LNCAP (cell line): Measurements from ENCODE around the gene MALRD1.

Experiments used
- TF ChIP-seq, protein P1 (sequence below): fragments of 450-650 bp; IDR thresholded peaks from 2 replicates; pipeline ENCODE4 v1.5.1; 2017; ENCODE audit warnings: mild to moderate bottlenecking

The MALRD1 gene

DNA sequence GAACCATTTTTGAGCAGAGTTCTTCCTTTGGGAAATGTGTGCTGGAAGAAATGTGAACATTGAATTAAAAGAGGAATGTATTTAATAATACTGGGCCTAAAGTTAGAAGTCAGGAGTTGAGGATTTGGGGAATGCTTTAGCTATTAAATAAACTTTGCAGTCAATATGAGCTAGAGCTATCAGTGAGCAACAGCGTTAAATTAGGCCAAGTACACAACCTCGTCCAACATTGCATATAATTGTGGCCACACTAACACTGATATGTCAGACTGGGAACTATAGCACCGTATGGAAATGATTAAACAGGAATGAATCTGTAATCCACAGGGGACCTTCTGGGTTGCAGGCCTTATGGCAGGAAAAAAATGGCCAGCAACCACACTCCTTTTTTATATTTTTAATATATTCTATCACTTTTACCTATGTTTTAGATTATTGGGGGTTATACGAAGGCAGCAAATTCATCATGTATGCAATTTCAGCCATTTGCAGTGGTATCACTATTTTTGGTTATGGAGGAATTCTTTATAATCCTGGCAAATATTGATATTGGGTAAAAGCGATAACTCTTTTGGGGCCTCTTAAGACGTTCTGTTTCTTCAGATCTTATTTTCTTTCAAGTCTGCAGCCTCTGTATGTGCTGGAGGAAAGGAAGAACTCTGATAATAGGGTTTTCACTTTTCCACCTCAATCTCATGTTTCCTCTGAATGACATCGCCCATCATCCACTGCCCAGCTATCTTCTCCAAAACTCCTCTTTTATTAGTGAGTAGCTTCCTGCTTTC lies 531.4 kb downstream of the MALRD1 start:
- TF ChIP-seq, protein P1, sequence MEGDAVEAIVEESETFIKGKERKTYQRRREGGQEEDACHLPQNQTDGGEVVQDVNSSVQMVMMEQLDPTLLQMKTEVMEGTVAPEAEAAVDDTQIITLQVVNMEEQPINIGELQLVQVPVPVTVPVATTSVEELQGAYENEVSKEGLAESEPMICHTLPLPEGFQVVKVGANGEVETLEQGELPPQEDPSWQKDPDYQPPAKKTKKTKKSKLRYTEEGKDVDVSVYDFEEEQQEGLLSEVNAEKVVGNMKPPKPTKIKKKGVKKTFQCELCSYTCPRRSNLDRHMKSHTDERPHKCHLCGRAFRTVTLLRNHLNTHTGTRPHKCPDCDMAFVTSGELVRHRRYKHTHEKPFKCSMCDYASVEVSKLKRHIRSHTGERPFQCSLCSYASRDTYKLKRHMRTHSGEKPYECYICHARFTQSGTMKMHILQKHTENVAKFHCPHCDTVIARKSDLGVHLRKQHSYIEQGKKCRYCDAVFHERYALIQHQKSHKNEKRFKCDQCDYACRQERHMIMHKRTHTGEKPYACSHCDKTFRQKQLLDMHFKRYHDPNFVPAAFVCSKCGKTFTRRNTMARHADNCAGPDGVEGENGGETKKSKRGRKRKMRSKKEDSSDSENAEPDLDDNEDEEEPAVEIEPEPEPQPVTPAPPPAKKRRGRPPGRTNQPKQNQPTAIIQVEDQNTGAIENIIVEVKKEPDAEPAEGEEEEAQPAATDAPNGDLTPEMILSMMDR = no peak

DNA sequence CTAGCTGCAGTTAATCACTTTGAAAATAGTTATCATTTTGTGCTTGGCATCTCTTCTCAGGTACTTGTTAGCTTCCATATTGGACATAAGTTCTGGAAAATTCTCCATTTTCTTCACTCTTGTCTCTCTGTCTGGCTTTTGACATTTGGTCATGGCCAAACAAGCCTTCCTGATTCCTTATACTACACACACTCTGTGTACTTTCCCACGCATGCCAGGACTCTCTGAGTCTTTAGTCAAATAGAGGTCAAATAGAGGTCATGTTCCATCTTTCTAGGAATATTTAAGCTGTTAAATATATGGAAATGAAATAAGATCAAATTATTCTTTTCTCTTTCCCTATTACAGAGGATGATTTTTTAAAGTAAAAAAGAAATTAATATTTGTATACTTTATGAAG lies 532.1 kb downstream of the MALRD1 start:
- TF ChIP-seq, protein P1 = no peak

DNA sequence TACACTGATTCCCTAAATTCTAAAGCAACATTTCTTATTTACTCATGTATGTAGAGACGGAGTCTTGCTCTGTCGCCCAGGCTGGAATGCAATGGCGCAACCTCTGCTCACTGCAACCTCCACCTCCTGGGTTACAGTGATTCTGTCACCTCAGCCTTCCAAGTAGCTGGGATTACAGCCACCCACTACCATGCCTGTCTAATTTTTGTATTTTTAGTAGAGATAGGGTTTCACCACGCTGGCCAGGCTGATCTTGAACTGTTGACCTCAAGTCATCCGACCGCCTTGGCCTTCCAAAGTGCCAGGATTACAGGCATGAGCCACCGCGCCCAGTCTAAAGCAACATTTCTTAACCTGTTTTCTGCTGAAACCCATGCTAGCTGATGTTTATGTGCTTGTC lies 540.0 kb downstream of the MALRD1 start:
- TF ChIP-seq, protein P1 = no peak

DNA sequence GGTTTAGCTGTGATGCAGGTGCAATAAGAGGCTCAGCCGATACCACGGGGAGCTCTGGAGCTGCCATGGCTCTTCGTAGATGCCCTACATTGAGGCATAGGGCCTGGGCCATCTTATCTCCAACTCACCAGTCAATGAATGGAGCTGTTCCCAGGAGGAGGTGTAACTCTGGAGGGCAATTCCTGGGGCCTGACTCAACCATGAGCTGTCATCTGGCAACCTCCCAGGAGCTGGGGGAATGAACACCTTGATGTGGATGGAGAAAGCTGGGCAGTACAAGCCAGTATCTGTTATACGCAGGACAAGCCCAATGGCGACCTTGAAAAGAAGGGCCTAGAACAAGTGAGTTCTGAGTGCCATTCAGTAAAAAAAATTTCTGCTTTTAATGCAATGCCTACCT lies 543.7 kb downstream of the MALRD1 start:
- TF ChIP-seq, protein P1 = no peak

DNA sequence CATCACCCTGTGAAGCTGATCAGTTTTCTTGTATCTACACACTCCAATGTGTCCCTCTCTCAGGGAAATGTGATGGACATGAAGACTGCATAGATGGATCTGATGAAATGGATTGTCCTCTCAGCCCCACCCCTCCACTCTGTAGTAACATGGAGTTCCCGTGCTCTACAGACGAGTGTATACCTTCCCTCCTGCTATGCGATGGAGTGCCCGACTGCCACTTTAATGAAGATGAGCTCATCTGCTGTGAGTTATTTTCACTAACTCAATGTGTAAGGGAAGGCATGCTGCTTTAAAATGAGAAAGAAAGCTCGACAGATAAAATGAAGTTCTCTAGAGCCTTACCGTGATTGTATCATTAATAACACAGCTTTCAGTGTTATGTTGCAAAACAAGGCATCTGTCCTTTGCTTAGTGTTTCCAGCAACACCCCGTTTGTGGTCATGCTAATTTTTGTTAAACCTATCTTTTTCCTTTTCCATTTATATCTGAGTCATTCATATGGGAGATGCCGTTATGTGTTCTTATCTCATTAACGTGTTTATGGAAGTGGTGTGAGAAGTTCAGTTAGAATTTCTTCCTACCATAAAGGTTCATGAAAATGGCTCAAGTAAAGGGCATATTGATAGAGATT lies 546.7 kb downstream of the MALRD1 start:
- TF ChIP-seq, protein P1 = no peak

DNA sequence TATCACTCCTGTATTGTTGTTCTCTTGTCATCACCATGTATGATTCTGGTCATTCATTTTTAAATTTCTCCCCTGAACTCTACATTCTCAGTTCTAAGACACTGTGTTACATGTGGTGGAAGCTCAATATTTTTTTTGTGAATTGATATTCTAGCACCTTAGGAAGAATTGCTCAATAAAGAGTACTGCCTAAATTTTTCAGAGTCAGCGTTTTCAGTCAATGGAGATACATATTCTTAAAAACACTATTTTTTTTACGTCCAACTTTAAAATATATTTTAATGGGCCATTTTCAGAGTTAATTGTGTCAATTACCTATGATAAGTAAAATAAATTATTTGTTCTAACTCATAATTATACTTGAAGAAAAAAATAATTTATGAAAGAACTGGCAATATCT lies 557.2 kb downstream of the MALRD1 start:
- TF ChIP-seq, protein P1 = no peak

DNA sequence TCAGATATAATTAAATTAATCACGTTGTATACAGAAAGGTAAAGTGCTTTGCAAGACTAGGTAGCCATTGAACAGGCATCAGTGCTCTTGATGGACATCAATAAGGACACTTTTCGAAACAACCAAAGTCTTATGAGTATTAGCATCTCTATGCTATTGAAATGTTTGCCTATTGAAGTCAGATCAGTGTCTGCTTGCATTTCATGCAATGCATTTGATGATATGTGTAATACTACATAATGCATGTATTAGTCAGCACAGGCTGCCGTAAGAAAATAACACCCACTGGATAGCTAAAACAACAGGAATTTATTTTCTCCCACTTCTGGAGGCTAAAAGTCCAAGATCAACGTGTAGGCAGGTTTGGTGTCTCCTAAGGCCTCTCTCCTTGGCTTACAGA lies 558.4 kb downstream of the MALRD1 start:
- TF ChIP-seq, protein P1 = no peak
